ENCODE measurements around the gene OARD1. TPM values are rescaled to one million over a fixed set of nuclear protein-coding genes. Genes with fewer than 3 reads are reported as not detected.

Gene OARD1
- total and polyA plus RNA-seq, 8 donors, result 14.9 to 56.4 (median 47.8) TPM

GRCh38 chr6:41050536-41050935, 21.6 kb downstream of the OARD1 start:
- Histone ChIP-seq H3K9me3 (no peaks in the 10 kb centered on the region), H3K4me1 (peaks cover 0 to 14% of the 10 kb centered on the region in 2 donors), H3K27me3 (no peaks in the 10 kb centered on the region), H3K4me3 (no peak overlapping the region), H3K27ac (no peak overlapping the region), H3K36me3 (no peaks in the 10 kb centered on the region)
- DNase-seq (no peak), ATAC-seq (no peak)
- no peak for TF ChIP-seq CTCF (IDR thresholded peaks at IDR 0.05)
- intact Hi-C loops (cut with DNase I), result no loop called here

- ATAC-seq, result no peak
- H3K4me3 ChIP-seq, result no peak overlapping the region
- TF ChIP-seq CTCF (IDR thresholded peaks at IDR 0.05), result no peak
- H3K4me1 ChIP-seq, result peaks cover 0 to 14% of the 10 kb centered on the region in 2 donors
- intact Hi-C loops (cut with DNase I), result no loop called here
- H3K27me3 ChIP-seq, result no peaks in the 10 kb centered on the region
- H3K9me3 ChIP-seq, result no peaks in the 10 kb centered on the region
- DNase-seq, result no peak
- H3K36me3 ChIP-seq, result no peaks in the 10 kb centered on the region
- H3K27ac ChIP-seq, result no peak overlapping the region
Measured at GRCh38 chr6:41049955-41050354, 22.2 kb downstream of the OARD1 start.

- Histone ChIP-seq H3K36me3 (no peaks in the 10 kb centered on the region), H3K4me3 (no peak overlapping the region), H3K27me3 (no peaks in the 10 kb centered on the region), H3K4me1 (peaks cover 0 to 14% of the 10 kb centered on the region in 2 donors), H3K9me3 (no peaks in the 10 kb centered on the region), H3K27ac (no peak overlapping the region)
- DNase-seq, result no peak
- no peak for ATAC-seq
- intact Hi-C loops (cut with DNase I), result no loop called here
- no peak for TF ChIP-seq CTCF (IDR thresholded peaks at IDR 0.05)
Measured at GRCh38 chr6:41049521-41049920, 22.6 kb downstream of the OARD1 start.

- Histone ChIP-seq H3K27me3 (no peaks in the 10 kb centered on the region), H3K27ac (no peak overlapping the region), H3K4me3 (no peak overlapping the region), H3K4me1 (peaks cover 0 to 14% of the 10 kb centered on the region in 2 donors), H3K9me3 (no peaks in the 10 kb centered on the region), H3K36me3 (no peaks in the 10 kb centered on the region)
- ATAC-seq (peak; percentile 14), DNase-seq (no peak)
- TF ChIP-seq CTCF (IDR thresholded peaks at IDR 0.05), result no peak
- intact Hi-C loops (cut with DNase I), result no loop called here
Measured at GRCh38 chr6:41047745-41048732, 24.1 kb downstream of the OARD1 start.

GRCh38 chr6:41047306-41047705, 24.9 kb downstream of the OARD1 start:
- intact Hi-C loops (cut with DNase I), result no loop called here
- H3K4me1 ChIP-seq, result peaks cover 0 to 11% of the 10 kb centered on the region in 2 donors
- no peak overlapping the region for H3K27ac ChIP-seq
- H3K4me3 ChIP-seq, result no peak overlapping the region
- no peaks in the 10 kb centered on the region for H3K9me3 ChIP-seq
- no peak for ATAC-seq
- H3K27me3 ChIP-seq, result no peaks in the 10 kb centered on the region
- no peak for DNase-seq
- no peak for TF ChIP-seq CTCF (IDR thresholded peaks at IDR 0.05)
- H3K36me3 ChIP-seq, result no peaks in the 10 kb centered on the region
